WI38 (cell line): ENCODE results near the gene SAP30BP.

Source experiments
- H3K4me3 ChIP-seq: 2 replicates; pipeline ENCODE4 v1.5.1; 2011; ENCODE audit warnings: low read depth, mild to moderate bottlenecking, control low read depth, low read length
- TF ChIP-seq, protein P1 (sequence below): IDR thresholded peaks from 2 replicates; pipeline ENCODE4 v1.5.1; 2012; ENCODE audit warnings: low read depth, mild to moderate bottlenecking, control low read depth, low read length

The SAP30BP gene

DNA sequence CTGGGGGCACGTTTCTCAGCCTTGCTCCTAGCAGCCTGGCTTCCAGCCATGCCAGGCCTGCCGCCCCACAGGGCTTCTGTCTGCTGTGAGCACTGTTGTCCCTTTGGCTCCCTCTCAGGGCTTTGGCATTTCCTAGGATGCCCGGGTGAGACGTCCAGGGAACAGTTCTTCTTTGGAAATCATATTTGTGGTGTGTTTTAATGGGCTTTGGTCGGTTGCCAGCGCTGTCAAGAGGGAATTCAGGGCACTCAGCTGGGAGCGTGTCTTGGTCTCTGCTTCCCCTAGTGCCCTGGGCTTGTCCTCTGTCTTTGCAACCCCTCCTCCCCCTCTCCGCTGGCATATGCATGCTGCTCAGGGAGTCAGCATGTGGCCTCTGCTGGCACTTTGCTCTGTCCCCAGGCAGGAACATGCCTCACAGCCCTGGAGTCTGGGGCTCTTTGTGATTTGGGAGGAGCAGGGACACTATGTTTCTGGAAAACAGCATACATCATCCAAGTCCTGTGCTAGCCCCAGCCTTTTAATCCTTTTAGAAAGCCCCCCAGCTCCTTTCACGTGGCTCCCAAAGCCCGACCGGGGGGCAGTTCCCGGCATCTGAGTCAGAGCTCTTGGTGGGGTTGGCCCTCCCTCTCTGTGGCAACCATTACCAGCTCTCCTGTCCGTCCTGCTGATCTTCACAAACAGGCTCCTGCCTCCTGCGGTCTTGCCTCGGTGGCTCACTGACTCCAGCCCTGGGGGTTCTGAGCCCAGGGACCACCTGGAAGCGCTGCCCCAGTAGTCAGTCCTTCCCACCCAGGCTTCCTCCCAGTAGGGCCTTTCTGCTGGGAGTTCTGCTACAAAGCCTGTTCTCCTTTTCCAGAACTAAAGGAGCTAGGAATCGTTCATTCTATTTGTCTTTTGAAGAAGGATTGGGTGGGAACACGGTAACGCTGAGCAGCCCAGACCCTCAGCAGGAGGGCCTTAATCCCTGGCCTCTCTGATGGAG lies 26.7 kb downstream of the SAP30BP start:
- H3K4me3 ChIP-seq, result no peak overlapping the region
- TF ChIP-seq, protein P1, sequence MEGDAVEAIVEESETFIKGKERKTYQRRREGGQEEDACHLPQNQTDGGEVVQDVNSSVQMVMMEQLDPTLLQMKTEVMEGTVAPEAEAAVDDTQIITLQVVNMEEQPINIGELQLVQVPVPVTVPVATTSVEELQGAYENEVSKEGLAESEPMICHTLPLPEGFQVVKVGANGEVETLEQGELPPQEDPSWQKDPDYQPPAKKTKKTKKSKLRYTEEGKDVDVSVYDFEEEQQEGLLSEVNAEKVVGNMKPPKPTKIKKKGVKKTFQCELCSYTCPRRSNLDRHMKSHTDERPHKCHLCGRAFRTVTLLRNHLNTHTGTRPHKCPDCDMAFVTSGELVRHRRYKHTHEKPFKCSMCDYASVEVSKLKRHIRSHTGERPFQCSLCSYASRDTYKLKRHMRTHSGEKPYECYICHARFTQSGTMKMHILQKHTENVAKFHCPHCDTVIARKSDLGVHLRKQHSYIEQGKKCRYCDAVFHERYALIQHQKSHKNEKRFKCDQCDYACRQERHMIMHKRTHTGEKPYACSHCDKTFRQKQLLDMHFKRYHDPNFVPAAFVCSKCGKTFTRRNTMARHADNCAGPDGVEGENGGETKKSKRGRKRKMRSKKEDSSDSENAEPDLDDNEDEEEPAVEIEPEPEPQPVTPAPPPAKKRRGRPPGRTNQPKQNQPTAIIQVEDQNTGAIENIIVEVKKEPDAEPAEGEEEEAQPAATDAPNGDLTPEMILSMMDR, result no peak

DNA sequence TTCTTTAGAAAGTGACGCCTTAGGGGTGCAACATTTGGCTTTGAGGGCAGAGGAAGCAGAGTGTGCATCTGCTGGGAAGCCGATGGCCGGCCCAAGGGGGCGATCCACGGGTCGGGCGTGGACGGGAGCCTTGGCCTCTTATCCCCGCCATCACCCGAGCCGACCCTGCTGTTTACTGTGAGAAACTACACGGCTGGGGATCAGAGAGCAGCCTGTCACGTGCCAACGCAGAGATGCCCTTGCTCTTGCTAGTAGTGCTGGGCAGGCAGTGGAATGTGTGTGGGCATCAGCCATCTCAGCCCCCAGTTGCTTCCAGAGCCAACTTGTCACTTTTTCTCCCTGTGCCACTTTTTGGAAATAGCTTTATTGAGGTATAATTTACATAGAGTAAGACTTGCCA lies 27.4 kb downstream of the SAP30BP start:
- TF ChIP-seq, protein P1, result no peak
- no peak overlapping the region for H3K4me3 ChIP-seq

DNA sequence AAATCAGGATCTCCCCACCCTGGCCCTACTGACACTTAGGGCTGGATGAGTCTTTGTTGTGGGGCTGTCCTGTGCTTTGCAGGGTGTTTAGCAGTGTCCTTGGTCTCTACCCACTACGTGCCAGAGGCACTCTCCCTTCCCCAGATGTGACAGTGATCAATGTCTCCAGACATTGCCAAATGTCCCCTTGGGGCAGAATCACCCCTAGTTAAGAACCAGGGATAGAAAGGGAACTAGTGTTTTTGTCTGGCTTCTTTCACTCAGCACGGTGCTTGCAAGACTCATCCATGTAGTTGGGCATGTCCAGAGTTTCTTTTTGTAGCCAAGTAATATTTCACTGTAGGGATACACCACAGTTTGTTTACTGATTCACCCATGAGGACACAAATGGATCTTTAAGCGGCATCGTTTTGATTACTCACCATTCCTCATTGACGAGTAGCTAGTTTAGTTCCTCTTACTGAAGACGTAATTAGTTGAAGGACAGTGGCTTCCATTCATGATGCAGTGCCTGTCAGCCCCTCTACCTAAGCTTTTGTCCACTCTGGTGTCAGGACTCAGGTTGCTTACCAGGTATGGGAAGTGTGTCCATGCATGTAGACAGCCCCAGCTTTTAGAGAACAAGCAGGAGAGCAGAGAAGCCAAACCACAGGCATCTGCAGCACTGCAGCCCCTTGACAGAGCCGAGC lies 28.1 kb downstream of the SAP30BP start:
- no peak overlapping the region for H3K4me3 ChIP-seq
- TF ChIP-seq, protein P1, result no peak

DNA sequence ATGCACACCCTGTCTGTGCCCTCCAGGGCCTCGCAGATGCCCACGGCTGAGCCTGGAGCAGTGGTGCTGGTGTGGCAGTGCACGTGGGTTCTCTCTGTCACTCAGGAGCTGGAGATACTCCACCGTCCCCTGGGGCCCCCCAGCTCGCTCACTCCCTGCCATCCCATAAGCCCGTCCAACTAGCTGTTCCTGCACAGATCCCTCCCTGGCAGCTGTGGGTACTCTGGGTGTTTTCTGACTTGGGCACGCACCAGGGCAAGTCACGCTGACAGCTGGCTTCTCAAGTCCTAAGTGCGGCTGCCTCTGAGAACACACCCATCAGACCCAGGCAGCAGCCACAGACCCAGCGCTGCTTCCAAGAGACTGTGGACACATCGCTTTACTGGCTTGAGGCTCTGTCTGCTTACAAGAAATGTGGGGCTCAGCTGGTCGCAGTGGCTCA lies 28.7 kb downstream of the SAP30BP start:
- TF ChIP-seq, protein P1, result no peak
- no peak overlapping the region for H3K4me3 ChIP-seq

DNA sequence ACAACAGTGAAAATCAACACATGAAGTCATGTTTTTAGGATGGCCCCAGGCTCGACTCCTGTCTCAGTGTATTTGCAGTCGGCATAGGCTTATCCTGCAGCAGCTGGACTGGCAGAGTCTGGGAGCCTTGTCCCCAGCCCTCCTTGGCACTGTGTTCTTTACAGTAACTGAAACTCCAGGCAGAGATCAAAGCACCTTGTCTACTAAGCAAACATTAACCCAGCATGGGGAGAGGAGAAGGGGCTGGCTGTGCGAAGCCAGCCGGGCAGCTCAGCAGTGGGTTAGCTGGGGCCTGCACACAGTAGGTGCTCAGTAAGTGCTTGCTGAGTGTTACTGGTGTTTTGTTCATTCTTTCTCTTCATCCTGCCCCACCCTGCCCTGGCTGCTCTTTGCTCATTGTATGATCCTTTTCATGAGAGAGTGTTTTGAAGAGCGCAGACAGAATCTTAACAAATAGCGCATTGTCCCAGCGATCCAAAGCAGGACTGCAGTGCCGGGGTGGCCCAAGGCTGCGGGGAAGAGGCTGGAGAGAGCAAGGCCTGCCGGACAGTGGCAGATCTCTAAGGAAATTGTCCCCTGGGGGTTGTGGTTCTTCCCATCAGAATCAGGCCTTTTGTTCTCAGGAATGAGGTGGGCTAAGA lies 30.6 kb downstream of the SAP30BP start:
- no peak overlapping the region for H3K4me3 ChIP-seq
- TF ChIP-seq, protein P1, result no peak

DNA sequence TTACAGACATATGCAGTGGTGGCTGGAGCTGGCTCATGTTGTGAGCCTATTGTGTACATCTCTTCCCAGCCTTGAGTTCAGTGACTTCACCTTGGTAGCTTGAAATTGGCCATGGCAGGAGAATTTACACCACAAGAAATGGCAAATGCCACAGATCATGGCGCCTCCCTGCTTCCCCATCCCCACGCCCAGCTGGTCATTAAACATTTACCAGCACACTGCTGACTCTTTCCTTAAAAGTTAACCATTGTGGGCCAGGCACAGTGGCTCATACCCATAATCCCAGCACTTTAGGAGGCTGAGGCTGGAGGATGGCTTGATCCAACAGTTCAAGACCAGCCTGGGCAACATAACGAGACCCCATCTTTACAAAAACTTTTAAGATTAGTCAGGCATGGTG lies 31.5 kb downstream of the SAP30BP start:
- H3K4me3 ChIP-seq, result no peak overlapping the region

More for the DNA sequence above, 31.5 kb downstream of the SAP30BP start:
- TF ChIP-seq, protein P1, result no peak
